ENCODE data around the gene RTEL1.

DNA sequence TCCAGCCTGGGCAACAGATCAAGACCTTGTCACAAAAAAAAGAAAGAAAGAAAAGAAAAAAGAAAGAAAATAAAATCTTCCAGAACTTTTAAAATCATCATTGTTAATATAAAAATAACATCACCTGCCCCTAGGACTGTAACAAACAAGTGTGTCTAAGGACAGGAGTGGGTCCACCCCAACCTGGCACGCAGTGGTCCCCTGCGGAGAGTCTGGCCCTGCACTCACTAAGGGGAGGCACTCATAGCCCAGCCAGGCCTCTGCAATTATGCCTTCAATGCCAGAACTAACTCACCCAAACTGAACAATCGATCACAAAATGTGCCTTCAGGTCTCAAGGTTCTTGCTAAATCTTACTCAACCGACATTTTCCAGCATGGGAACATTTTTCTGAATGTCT, 36.0 kb upstream of the RTEL1 start:
- TF ChIP-seq ZFP3 (CRISPR knock-in tag; IDR thresholded peaks at IDR 0.05) (no peak), ISL1 (CRISPR knock-in tag; IDR thresholded peaks at IDR 0.05) (no peak), ZNF565 (CRISPR knock-in tag; conservative IDR thresholded peaks at IDR 0.05; ENCODE audit: low read depth) (no peak), ESRRG (CRISPR knock-in tag; IDR thresholded peaks at IDR 0.05) (no peak)
- TF ChIP-seq, protein P1, sequence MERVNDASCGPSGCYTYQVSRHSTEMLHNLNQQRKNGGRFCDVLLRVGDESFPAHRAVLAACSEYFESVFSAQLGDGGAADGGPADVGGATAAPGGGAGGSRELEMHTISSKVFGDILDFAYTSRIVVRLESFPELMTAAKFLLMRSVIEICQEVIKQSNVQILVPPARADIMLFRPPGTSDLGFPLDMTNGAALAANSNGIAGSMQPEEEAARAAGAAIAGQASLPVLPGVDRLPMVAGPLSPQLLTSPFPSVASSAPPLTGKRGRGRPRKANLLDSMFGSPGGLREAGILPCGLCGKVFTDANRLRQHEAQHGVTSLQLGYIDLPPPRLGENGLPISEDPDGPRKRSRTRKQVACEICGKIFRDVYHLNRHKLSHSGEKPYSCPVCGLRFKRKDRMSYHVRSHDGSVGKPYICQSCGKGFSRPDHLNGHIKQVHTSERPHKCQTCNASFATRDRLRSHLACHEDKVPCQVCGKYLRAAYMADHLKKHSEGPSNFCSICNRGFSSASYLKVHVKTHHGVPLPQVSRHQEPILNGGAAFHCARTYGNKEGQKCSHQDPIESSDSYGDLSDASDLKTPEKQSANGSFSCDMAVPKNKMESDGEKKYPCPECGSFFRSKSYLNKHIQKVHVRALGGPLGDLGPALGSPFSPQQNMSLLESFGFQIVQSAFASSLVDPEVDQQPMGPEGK (CRISPR knock-in tag; IDR thresholded peaks at IDR 0.05; ENCODE audit: borderline replicate concordance) = no peak

Data from SK-N-SH treated with all-trans-retinoic acid at 6 μM for 48 hours (cell line).